HG02885 (cell line): ENCODE results near the gene GRIK4.
"Not testable (repeated sequence)": the region's sequence is repeated elsewhere in the genome, so short reads cannot be mapped to it uniquely, and the experiment has no call there.

Source experiments
- ATAC-seq: cut with Tn5 transposase; IDR thresholded peaks from one replicate; pipeline ENCODE4 v1.9.1; 2021; ENCODE audit warnings: mild to moderate bottlenecking; ENCODE audit not compliant: unreplicated experiment, poor library complexity

Gene GRIK4

GRCh38 chr11:120511116-120511819 is at the start of gene GRIK4:
GRIK4 (plus strand) TSS chr11:120511748; CDS start chr11:120660319, 148,571 bp downstream.
- peak; percentile 86 for ATAC-seq

GRCh38 chr11:120462825-120463224 is 48.7 kb upstream of the GRIK4 start:
- ATAC-seq, result no peak

GRCh38 chr11:120465921-120466534 is 45.5 kb upstream of the GRIK4 start:
- no peak for ATAC-seq

GRCh38 chr11:120467627-120468026 is 43.9 kb upstream of the GRIK4 start:
- ATAC-seq, result no peak

GRCh38 chr11:120471131-120471530 is 40.4 kb upstream of the GRIK4 start:
- ATAC-seq, result no peak

GRCh38 chr11:120471994-120472393 is 39.6 kb upstream of the GRIK4 start:
- ATAC-seq, result no peak

GRCh38 chr11:120473503-120473902 is 38.0 kb upstream of the GRIK4 start:
- ATAC-seq, result no peak

GRCh38 chr11:120482149-120482548 is 29.4 kb upstream of the GRIK4 start:
- no peak for ATAC-seq

- ATAC-seq, result no peak
Measured at GRCh38 chr11:120484722-120485121, 26.8 kb upstream of the GRIK4 start.

- no peak for ATAC-seq
Measured at GRCh38 chr11:120486138-120486537, 25.4 kb upstream of the GRIK4 start.

- ATAC-seq, result no peak
Measured at GRCh38 chr11:120489799-120490198, 21.7 kb upstream of the GRIK4 start.

GRCh38 chr11:120492486-120492885 is 19.1 kb upstream of the GRIK4 start:
- ATAC-seq, result no peak

- no peak for ATAC-seq
Measured at GRCh38 chr11:120494595-120494994, 17.0 kb upstream of the GRIK4 start.

GRCh38 chr11:120499088-120499487 is 12.5 kb upstream of the GRIK4 start:
- ATAC-seq, result no peak

GRCh38 chr11:120499859-120500258 is 11.7 kb upstream of the GRIK4 start:
- no peak for ATAC-seq

- no peak for ATAC-seq
Measured at GRCh38 chr11:120500414-120501071, 11.0 kb upstream of the GRIK4 start.

- no peak for ATAC-seq
Measured at GRCh38 chr11:120501440-120501839, 10.1 kb upstream of the GRIK4 start.

GRCh38 chr11:120501976-120502755 is 9.4 kb upstream of the GRIK4 start:
- ATAC-seq, result no peak

- not testable (repeated sequence) for ATAC-seq
Measured at GRCh38 chr11:120503529-120503928, 8.0 kb upstream of the GRIK4 start.

- ATAC-seq, result no peak
Measured at GRCh38 chr11:120505801-120506425, 5.6 kb upstream of the GRIK4 start.
